ENCODE data around the gene CCDC170.

CCDC170 gene

GRCh38 chr6:151566557-151566956 is 72.7 kb downstream of the CCDC170 start:
- no peak for TF ChIP-seq CTCF (IDR thresholded peaks at IDR 0.05; ENCODE audit: insufficient read depth, low read depth, low read length, missing control alignments)
- H3K4me3 ChIP-seq (ENCODE audit: low read length), result no peak overlapping the region
- no peak for DNase-seq (ENCODE audit: low read depth)

- H3K4me3 ChIP-seq (ENCODE audit: low read length), result no peak overlapping the region
- TF ChIP-seq CTCF (IDR thresholded peaks at IDR 0.05; ENCODE audit: insufficient read depth, low read depth, low read length, missing control alignments), result no peak
- DNase-seq (ENCODE audit: low read depth), result no peak
Measured at GRCh38 chr6:151576633-151577032, 82.8 kb downstream of the CCDC170 start.

GRCh38 chr6:151577257-151577656 is 83.4 kb downstream of the CCDC170 start:
- no peak for DNase-seq (ENCODE audit: low read depth)
- H3K4me3 ChIP-seq (ENCODE audit: low read length), result no peak overlapping the region
- TF ChIP-seq CTCF (IDR thresholded peaks at IDR 0.05; ENCODE audit: insufficient read depth, low read depth, low read length, missing control alignments), result no peak

GRCh38 chr6:151585741-151586140 is 91.9 kb downstream of the CCDC170 start:
- H3K4me3 ChIP-seq (ENCODE audit: low read length), result no peak overlapping the region
- no peak for TF ChIP-seq CTCF (IDR thresholded peaks at IDR 0.05; ENCODE audit: insufficient read depth, low read depth, low read length, missing control alignments)
- no peak for DNase-seq (ENCODE audit: low read depth)

- no peak for DNase-seq (ENCODE audit: low read depth)
- no peak overlapping the region for H3K4me3 ChIP-seq (ENCODE audit: low read length)
- no peak for TF ChIP-seq CTCF (IDR thresholded peaks at IDR 0.05; ENCODE audit: insufficient read depth, low read depth, low read length, missing control alignments)
Measured at GRCh38 chr6:151589667-151590066, 95.8 kb downstream of the CCDC170 start.

- no peak for TF ChIP-seq CTCF (IDR thresholded peaks at IDR 0.05; ENCODE audit: insufficient read depth, low read depth, low read length, missing control alignments)
- no peak overlapping the region for H3K4me3 ChIP-seq (ENCODE audit: low read length)
- DNase-seq (ENCODE audit: low read depth), result no peak
Measured at GRCh38 chr6:151590742-151591141, 96.9 kb downstream of the CCDC170 start.

GRCh38 chr6:151592449-151593159 is 98.8 kb downstream of the CCDC170 start:
- DNase-seq (ENCODE audit: low read depth), result no peak
- no peak overlapping the region for H3K4me3 ChIP-seq (ENCODE audit: low read length)
- TF ChIP-seq CTCF (IDR thresholded peaks at IDR 0.05; ENCODE audit: insufficient read depth, low read depth, low read length, missing control alignments), result no peak

All from epithelial cell of esophagus (primary cell).